Subcutaneous adipose tissue (tissue), 4 donors: Measurements from ENCODE around the gene APEH. TPM values are rescaled to one million over a fixed set of nuclear protein-coding genes. Genes with fewer than 3 reads are reported as not detected.

Experiments
- total RNA-seq, 4 donors: library from RNA; depleted of rRNA; stranded (reverse); fragments of >200 nt; gene quantifications; one replicate each; pipeline ENCODE4 v1.1.0, GENCODE V29; 2016
- TF ChIP-seq, protein P1 (sequence below): fragments of 450-650 bp; IDR thresholded peaks from one replicate; pipeline ENCODE4 v1.5.1; 2016; ENCODE audit warnings: low read depth, mild to moderate bottlenecking, control low read depth, antibody characterized with exemption, moderate library complexity

APEH gene
- 10 to 100 TPM; 40.8 to 65.6 (median 51.3) TPM for total RNA-seq

DNA sequence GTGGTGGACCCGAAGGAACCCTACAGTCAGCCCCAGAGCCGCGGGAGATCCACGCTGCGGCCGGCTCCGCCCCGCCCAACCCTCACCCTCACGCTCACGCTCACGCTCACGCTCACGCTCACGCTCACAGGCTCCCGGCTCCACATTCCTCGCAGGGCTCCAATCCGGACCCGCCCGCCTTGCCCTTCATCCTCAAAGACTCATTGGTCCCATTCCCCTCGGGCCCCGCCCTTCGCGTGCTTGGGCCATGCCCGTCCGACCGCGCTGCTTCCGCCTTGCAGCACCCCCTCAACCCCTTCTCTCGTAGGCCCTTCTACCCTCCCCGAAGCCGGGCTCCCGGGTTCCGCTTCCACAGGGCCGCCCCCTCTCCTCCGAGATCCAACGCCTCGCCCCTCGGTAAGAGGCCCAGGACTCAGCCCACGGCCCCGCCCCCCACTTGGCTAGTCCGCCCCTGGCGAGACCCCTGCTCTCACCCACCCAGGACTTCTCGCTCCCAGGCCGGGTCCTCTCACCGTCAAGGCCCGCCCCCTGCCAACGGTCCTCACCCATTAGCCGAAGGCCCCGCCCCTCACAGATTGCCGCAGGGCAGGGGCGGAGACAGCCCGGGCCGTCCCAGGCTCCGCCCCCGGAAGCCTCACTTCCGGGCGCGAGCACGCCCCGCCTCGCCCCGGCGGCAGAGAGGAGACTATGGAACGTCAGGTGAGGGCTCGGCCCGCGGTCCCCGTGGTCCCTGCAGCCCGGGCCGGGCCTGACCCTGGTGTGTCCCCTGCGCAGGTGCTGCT, at the start of gene APEH:
Gene APEH, plus strand, starts transcription at position 637 of the 782 bp plus-strand sequence. Its CDS starts 51 bp downstream, at position 688.
- TF ChIP-seq, protein P1, sequence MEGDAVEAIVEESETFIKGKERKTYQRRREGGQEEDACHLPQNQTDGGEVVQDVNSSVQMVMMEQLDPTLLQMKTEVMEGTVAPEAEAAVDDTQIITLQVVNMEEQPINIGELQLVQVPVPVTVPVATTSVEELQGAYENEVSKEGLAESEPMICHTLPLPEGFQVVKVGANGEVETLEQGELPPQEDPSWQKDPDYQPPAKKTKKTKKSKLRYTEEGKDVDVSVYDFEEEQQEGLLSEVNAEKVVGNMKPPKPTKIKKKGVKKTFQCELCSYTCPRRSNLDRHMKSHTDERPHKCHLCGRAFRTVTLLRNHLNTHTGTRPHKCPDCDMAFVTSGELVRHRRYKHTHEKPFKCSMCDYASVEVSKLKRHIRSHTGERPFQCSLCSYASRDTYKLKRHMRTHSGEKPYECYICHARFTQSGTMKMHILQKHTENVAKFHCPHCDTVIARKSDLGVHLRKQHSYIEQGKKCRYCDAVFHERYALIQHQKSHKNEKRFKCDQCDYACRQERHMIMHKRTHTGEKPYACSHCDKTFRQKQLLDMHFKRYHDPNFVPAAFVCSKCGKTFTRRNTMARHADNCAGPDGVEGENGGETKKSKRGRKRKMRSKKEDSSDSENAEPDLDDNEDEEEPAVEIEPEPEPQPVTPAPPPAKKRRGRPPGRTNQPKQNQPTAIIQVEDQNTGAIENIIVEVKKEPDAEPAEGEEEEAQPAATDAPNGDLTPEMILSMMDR: no peak

DNA sequence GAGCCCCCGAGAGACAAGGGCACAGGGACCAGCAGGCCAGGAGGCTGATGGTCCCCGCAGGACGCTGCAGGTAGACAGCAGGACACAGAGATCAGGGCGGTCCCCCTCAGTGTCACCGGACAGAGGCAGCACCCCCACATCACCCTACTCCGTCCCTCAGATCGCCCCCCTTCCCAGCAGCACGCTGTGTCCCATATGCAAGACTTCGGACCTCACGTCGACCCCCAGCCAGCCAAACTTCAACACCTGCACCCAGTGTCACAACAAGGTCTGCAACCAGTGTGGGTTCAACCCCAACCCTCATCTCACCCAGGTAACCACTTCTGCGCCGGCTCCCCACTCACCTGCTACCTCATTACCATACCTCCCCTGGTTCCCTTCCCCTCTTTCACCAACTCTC, 49.1 kb upstream of the APEH start:
- TF ChIP-seq, protein P1: no peak

DNA sequence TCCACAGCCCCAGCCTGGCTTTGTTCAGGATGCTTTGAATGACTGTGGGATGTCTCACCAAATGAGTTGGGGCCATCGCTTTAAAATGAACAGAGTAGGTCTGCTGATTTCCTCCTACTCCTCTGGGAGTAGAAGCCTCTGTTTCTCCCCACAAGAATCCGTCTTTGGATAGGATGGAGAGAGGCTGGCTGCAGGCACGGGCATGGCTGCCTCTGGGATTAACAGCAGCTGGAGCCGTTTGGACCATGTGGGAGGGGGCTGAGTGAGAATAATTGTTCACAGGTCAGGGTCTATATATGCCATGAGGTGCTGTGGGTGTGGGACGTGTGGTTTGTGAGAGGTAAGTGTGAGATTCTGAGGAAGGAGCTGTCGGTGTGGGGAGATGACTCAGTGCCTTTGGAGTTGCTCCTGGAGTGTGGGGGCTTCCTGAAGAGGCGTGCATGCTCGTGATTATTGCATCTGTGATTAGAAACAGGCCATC, 48.0 kb upstream of the APEH start:
- TF ChIP-seq, protein P1: no peak

DNA sequence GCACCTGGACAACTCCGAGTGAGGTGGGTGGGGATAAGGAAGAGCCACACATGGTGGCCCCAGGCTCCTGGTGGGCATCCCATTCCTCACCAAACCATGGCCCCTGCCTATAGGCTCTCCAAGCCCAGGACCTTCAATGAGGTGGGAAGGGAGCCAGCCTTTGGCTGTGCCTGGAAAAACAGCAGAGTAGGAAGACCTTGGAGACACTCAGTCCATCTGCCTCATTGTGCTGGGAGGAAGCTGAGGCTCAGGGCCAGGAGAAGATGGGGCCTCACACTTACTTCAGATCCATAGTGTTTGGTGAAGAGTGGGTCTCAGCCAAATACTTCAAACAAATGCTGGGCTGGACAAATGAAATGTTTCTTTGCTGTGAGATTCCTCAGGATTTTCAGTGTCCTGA, 47.4 kb upstream of the APEH start:
- TF ChIP-seq, protein P1: no peak

DNA sequence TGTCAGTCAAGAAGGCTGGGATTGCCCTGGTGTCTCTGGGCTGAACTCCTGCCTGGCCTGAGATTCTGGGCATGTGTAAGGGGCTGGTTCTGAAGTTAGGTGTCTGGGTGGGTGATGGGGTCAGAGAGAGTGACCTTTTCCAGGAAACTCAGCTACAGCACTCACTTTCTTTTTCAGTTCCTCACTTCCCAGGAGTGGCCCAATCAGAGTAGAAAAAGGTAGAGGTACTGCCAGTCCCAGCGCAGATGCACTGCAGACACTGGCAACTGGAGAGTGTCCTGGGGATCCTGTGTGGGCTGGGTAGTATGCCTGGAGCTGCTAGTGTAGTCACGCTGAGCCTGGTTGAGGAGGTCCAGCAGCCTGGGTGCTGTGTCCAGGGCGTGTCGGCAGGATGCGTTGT, 46.5 kb upstream of the APEH start:
- TF ChIP-seq, protein P1: no peak

DNA sequence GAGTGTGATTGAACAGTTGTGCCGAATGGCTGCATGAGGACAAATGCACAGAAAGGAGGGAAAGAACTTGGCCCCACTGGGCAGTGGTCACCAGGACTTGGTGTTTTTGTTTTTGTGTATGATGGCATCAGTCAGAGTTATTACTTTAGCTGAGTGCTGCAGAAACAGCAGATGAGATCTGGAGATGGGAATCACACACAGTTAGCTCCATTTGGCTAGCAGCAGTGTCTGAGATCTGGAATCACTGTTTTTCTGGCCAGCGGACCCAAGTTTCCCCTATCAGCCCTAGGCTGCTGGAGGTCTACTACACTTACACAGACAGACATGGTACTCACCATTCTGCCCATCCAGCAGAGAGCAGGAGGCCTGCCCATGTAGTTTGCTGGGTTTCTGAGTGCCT, 45.9 kb upstream of the APEH start:
- TF ChIP-seq, protein P1: no peak

DNA sequence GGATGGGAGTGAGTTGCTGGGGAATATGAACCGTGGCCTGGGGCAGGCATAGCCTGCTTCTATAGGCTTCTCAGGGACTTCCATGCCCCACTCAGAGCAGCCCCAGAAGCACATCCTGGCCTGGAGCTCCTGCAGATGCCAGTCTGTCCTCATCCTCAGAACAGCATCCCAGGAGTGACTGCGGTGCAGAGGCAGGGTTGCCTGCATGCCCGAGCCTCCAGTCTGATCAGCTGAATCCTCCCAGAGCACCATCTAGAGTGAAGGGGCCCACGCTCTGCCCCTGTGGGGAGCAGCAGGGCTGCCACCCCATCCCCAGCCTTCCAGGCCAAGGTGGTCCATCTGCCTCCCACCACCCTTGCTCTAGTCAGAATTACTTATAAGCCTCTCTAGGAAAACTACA, 44.7 kb upstream of the APEH start:
- TF ChIP-seq, protein P1: no peak
